ENCODE measurements around the gene ITGA3. TPM values are rescaled to one million over a fixed set of nuclear protein-coding genes. Genes with fewer than 3 reads are reported as not detected.

ITGA3 gene
- total RNA-seq, 1 donor from 2014 or later = 222 TPM

DNA sequence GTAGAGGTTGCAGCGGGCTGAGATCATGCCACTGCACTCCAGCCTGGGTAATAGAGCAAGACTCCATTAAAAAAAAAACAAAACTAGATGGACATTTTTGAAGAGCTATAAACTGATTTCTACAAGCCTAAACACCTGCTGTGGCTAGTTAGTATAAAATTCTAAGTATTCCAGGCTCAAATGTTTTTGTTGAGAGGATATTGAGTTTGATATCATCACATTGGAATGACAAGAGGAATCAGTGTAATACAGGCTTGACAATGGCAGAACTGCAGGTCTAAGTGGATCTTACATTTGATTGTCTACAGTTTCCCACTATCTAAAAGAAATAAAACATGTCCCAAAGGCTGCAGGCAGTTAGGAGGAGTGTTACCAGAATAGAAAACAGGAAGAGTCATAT lies 37.0 kb upstream of the ITGA3 start:
- no peaks in the 10 kb centered on the region for H3K4me1 ChIP-seq
- no peak for DNase-seq (ENCODE audit: low spot score in 2 of 2)
- H3K4me3 ChIP-seq = no peak overlapping the region
- no peaks in the 10 kb centered on the region for H3K36me3 ChIP-seq
- no peaks in the 10 kb centered on the region for H3K9me3 ChIP-seq
- H3K27me3 ChIP-seq = no peaks in the 10 kb centered on the region
- no peak overlapping the region for H3K27ac ChIP-seq
- TF ChIP-seq, protein P1, sequence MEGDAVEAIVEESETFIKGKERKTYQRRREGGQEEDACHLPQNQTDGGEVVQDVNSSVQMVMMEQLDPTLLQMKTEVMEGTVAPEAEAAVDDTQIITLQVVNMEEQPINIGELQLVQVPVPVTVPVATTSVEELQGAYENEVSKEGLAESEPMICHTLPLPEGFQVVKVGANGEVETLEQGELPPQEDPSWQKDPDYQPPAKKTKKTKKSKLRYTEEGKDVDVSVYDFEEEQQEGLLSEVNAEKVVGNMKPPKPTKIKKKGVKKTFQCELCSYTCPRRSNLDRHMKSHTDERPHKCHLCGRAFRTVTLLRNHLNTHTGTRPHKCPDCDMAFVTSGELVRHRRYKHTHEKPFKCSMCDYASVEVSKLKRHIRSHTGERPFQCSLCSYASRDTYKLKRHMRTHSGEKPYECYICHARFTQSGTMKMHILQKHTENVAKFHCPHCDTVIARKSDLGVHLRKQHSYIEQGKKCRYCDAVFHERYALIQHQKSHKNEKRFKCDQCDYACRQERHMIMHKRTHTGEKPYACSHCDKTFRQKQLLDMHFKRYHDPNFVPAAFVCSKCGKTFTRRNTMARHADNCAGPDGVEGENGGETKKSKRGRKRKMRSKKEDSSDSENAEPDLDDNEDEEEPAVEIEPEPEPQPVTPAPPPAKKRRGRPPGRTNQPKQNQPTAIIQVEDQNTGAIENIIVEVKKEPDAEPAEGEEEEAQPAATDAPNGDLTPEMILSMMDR (IDR thresholded peaks at IDR 0.05) = no peak
- intact Hi-C loops (cut with DNase I) = no loop called here

DNA sequence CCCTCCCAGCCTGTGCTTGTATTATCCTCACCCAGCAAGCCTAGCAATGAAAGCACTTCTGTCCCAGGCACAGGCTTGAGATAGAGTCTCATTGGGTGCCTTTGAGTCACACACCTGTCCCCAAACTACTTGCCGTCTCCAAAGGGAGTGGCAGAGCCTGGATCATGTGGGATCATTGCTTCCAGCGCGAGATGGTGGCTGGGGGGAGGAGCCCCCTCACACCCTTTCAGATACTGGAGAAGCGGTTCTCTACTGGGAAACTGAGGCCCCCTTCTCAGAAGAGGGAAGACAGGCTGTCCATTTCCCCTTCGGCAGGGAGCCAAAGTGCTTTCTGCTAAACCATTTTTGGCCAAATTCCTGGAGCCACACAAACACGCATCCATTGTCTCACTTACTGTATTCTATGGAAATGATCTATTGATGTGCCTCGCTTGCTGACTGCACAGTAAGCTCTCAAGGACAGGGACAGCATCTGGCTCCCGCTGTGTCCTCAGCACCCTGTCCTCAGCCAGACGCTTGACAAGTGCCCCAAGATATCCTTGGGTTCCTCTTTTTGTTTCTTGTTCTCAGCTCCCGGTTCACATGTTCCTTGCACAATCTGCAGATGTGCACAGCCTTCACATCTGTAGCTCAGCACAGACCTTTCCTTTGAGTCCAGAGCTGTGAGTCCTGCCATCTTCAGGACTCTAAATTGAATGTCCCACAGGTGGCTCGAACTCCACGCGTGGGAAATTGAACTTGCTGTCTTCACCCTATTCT lies 34.9 kb upstream of the ITGA3 start:
- no peak for DNase-seq (ENCODE audit: low spot score in 2 of 2)
- Histone ChIP-seq H3K27me3 (no peaks in the 10 kb centered on the region), H3K4me1 (no peaks in the 10 kb centered on the region), H3K4me3 (no peak overlapping the region), H3K36me3 (no peaks in the 10 kb centered on the region), H3K27ac (no peak overlapping the region), H3K9me3 (no peaks in the 10 kb centered on the region)
- intact Hi-C loops (cut with DNase I) = no loop called here
- TF ChIP-seq, protein P1 (IDR thresholded peaks at IDR 0.05) = no peak

DNA sequence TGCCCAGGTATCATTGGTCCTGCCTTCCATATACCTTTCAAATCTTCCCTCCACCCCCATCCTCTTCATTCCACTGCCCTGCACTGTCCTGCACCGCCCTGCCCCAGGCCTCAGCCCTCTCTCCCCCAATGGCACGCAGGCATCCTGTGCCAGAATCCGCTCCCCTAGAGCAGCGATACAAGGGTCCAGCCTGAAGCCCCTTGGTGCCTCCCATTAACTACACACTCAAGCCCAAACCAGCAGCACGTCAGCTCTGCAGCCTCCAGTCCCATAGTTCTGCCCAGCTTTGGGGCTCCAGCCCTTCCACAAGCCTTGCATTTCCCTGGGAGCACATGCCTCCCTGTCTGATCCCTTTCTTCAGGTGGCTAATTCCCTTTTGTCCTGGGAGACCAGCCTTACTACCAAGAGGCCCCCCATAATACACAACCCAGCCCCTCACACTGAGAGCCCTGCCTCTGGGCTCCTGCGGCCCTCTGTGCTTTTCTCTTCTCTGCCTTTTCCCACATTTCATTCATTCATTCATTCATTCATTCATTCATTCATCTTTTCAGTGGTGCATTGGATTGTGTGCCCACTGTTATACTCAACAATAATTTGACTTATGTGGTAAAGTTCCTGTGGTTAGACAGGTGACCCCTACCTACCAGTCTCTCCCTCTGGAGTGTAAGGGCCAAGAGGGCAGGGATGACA lies 34.1 kb upstream of the ITGA3 start:
- no peaks in the 10 kb centered on the region for H3K4me1 ChIP-seq
- H3K9me3 ChIP-seq = no peaks in the 10 kb centered on the region
- no peak overlapping the region for H3K4me3 ChIP-seq
- TF ChIP-seq, protein P1 (IDR thresholded peaks at IDR 0.05) = no peak
- H3K27me3 ChIP-seq = no peaks in the 10 kb centered on the region
- intact Hi-C loops (cut with DNase I) = no loop called here
- no peak overlapping the region for H3K27ac ChIP-seq
- no peak for DNase-seq (ENCODE audit: low spot score in 2 of 2)
- no peaks in the 10 kb centered on the region for H3K36me3 ChIP-seq

DNA sequence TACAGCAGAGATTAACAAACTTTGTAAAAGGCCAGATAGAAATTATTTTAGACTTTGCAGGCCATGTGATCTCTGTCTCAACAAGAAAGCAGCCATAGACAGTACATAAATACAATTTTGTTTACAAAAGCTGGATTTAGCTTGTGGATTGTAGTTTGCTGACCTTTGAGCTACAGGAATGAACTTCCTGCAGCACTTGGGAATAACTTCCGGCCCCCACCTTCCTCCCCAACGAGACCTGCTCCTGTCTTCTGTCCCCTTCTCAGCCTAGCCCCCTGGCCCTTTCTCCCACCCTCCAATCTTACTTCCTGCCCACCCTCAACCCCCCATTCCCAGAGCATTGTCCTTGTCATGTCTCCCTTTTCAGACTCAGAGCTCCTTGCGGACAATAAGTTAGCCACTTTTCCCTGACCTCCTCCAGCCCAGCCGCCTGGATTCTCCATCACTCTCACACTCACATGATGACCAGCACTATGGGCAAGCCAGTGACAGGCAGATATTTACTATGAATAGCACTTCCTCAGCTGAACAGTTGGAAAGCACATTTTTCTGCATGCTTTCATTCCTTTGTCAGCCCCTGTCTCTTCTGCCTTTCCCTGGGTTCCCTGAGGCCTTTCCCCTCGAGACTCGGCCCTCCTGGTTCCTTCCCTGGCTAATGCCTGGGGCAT lies 33.3 kb upstream of the ITGA3 start:
- no peak for DNase-seq (ENCODE audit: low spot score in 2 of 2)
- no peak overlapping the region for H3K4me3 ChIP-seq
- no peak overlapping the region for H3K27ac ChIP-seq
- TF ChIP-seq, protein P1 (IDR thresholded peaks at IDR 0.05) = no peak
- no peaks in the 10 kb centered on the region for H3K27me3 ChIP-seq
- H3K9me3 ChIP-seq = no peaks in the 10 kb centered on the region
- intact Hi-C loops (cut with DNase I) = no loop called here
- no peaks in the 10 kb centered on the region for H3K36me3 ChIP-seq
- peaks cover 4 to 7% of the 10 kb centered on the region in 2 donors for H3K4me1 ChIP-seq

DNA sequence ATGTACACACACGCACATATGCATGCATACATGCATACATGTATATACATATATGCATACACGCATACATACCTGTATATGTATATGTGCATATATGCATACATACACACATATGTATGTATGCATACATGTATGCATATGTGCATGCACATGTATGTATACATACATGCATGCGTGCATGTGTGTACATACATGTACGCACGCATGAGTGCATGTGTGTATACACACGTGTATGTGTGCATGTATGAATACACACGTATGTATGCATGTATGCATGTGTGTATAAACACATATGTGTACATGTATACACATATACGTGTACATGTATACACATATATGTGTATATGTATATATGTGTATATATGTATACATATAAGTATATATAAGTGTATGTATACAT lies 32.4 kb upstream of the ITGA3 start:
- no peaks in the 10 kb centered on the region for H3K27me3 ChIP-seq
- TF ChIP-seq, protein P1 (IDR thresholded peaks at IDR 0.05) = no peak
- no peak for DNase-seq (ENCODE audit: low spot score in 2 of 2)
- peaks cover 4 to 16% of the 10 kb centered on the region in 2 donors for H3K4me1 ChIP-seq
- no peaks in the 10 kb centered on the region for H3K9me3 ChIP-seq
- no peaks in the 10 kb centered on the region for H3K36me3 ChIP-seq
- H3K27ac ChIP-seq = no peak overlapping the region
- intact Hi-C loops (cut with DNase I) = no loop called here
- H3K4me3 ChIP-seq = no peak overlapping the region
